ENCODE measurements around the gene SLC6A17.

DNA sequence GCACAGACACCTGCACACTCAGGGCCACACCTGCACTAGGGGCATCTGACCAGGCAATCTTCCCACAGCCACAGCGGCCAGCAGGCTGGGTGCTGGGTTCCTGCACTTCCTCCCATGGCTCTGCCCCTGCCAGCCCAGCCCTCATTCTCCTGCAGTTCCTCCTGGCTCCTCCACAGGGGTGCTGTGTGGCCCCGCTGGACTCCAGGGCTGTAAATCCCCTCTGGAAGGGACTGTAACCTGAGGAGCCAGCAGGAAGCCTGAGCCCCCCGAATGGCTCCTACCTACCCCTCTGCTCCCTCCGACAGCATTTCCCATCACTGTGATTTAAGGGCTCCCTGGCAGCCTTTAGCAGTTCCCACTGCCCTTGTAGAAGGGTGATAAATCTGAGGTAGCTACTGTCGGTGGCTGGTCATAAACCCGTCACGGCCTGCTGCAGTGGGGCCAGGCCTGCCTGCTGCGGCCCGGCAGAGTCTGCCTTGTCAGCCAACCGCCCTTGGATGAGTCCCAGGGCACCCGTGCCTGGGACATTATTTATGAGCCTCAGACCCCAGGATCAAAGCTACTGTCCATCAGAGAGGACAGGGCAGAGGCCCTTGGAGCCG lies 29.2 kb upstream of the SLC6A17 start:
- TF ChIP-seq, protein P1, sequence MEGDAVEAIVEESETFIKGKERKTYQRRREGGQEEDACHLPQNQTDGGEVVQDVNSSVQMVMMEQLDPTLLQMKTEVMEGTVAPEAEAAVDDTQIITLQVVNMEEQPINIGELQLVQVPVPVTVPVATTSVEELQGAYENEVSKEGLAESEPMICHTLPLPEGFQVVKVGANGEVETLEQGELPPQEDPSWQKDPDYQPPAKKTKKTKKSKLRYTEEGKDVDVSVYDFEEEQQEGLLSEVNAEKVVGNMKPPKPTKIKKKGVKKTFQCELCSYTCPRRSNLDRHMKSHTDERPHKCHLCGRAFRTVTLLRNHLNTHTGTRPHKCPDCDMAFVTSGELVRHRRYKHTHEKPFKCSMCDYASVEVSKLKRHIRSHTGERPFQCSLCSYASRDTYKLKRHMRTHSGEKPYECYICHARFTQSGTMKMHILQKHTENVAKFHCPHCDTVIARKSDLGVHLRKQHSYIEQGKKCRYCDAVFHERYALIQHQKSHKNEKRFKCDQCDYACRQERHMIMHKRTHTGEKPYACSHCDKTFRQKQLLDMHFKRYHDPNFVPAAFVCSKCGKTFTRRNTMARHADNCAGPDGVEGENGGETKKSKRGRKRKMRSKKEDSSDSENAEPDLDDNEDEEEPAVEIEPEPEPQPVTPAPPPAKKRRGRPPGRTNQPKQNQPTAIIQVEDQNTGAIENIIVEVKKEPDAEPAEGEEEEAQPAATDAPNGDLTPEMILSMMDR (conservative IDR thresholded peaks at IDR 0.05; ENCODE audit: low read length) = no peak
- TF ChIP-seq EZH2phosphoT487 (IDR thresholded peaks at IDR 0.05; ENCODE audit: borderline replicate concordance) = no peak
